BE2C (cell line): ENCODE data around the gene MED13.
"Not testable (repeated sequence)": the region's sequence is repeated elsewhere in the genome, so short reads cannot be mapped to it uniquely, and the experiment has no call there.

Source experiments
- DNase-seq: peaks from one replicate; pipeline ENCODE4 v3.0.0-alpha.2; 2020
- H3K27me3 ChIP-seq: fragments of 250-450 bp; sonication (Bioruptor Pico); 2 replicates; pipeline ENCODE4 v1.5.1; 2020; ENCODE audit warnings: mild to moderate bottlenecking
- H3K36me3 ChIP-seq: fragments of 250-450 bp; sonication (Bioruptor Pico); 2 replicates; pipeline ENCODE4 v1.5.1; 2020; ENCODE audit warnings: mild to moderate bottlenecking
- H3K4me1 ChIP-seq: fragments of 250-450 bp; sonication (Bioruptor Pico); 2 replicates; pipeline ENCODE4 v1.5.1; 2020
- H3K4me3 ChIP-seq: 2 replicates; pipeline ENCODE4 v1.5.1; 2011; ENCODE audit warnings: low read depth, low read length
- H3K9me3 ChIP-seq: fragments of 250-450 bp; sonication (Bioruptor Pico); 2 replicates; pipeline ENCODE4 v1.5.1; 2020
- TF ChIP-seq, protein P1 (sequence below): IDR thresholded peaks from 2 replicates; pipeline ENCODE4 v1.5.1; 2012; ENCODE audit warnings: mild to moderate bottlenecking, low read depth, low read length

Gene MED13

DNA sequence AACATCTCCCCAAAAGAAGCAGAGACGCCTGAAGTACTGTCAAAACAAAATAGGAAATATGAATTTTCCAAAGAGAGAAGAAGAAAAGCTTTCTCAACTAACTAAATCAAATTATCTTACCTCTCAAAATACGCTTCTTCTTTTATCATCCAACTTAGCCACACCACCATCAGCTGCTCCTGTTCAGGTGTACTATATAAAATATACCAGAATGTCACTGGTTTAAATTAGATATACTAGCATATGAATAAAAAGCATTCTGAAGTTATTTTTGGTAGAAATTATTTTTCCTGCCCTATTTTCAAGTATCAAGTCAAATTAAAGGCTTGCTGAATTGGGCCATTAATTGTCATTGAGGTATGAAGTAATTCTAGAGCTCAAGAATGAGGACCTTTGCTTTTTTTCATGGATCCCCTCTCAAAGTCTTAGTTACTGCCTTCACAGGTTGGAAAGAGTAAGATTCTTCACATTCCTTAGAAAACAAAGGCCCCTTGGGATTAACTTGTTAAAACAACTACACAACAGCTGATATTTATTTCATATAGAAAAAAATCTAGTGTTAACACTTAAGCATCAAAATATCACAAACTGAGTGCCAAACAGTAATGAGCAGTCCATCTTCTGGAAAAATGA lies 167.4 kb downstream of the MED13 start:
- Histone ChIP-seq H3K4me3 (no peak overlapping the region), H3K9me3 (no peaks in the 10 kb centered on the region), H3K36me3 (peaks cover 14% of the 10 kb centered on the region), H3K27me3 (no peaks in the 10 kb centered on the region), H3K4me1 (no peaks in the 10 kb centered on the region)
- TF ChIP-seq, protein P1, sequence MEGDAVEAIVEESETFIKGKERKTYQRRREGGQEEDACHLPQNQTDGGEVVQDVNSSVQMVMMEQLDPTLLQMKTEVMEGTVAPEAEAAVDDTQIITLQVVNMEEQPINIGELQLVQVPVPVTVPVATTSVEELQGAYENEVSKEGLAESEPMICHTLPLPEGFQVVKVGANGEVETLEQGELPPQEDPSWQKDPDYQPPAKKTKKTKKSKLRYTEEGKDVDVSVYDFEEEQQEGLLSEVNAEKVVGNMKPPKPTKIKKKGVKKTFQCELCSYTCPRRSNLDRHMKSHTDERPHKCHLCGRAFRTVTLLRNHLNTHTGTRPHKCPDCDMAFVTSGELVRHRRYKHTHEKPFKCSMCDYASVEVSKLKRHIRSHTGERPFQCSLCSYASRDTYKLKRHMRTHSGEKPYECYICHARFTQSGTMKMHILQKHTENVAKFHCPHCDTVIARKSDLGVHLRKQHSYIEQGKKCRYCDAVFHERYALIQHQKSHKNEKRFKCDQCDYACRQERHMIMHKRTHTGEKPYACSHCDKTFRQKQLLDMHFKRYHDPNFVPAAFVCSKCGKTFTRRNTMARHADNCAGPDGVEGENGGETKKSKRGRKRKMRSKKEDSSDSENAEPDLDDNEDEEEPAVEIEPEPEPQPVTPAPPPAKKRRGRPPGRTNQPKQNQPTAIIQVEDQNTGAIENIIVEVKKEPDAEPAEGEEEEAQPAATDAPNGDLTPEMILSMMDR, result no peak
- no peak for DNase-seq

DNA sequence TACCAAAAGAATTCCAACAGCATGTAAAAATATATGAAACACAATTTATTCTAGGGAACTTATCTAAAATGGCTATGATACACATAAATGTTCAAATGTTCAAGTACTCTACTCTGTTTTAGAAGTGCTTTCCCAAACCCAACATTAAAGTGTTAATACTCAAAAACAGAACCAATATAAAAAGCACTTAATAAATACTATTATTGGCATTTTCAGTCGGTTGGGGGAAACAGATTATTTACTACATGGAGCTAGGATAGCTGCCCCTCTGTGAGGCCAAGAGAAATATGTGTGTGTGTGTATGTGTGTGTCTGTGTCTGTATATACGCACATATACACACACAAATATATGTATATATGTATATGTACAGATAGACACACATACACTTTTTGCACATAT lies 169.7 kb downstream of the MED13 start:
- TF ChIP-seq, protein P1, result no peak
- H3K9me3 ChIP-seq, result no peaks in the 10 kb centered on the region
- H3K4me3 ChIP-seq, result no peak overlapping the region
- H3K36me3 ChIP-seq, result peaks cover 12% of the 10 kb centered on the region
- H3K4me1 ChIP-seq, result no peaks in the 10 kb centered on the region
- no peak for DNase-seq
- no peaks in the 10 kb centered on the region for H3K27me3 ChIP-seq

DNA sequence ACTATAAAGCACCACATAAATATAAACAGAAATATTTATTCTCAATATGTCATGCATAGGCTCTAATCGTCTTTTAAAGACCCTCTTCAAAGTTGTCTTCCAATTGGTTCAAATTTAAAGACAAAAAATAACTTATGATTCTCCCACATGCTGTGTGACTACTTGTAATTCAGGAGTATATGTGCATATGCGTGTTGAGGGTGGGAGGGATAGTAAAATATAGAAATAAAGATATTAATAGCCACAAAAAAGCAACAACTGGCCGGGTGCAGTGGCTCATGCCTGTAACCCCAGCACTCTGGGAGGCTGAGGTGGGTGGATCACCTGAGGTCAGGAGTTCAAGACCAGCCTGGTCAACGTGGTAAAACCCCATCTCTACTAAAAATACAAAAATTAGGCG lies 170.8 kb downstream of the MED13 start:
- H3K27me3 ChIP-seq, H3K4me3 ChIP-seq, H3K9me3 ChIP-seq, DNase-seq, H3K4me1 ChIP-seq: not testable (repeated sequence)
- peaks cover 12% of the 10 kb centered on the region for H3K36me3 ChIP-seq
